Activated T-helper 1 cell treated with anti-CD3 and anti-CD28 coated beads, Interleukin-2, amount 50 U/mL, for 16 hours (primary cell): ENCODE results near the gene BCL2L11.

Experiments
- DNase-seq, 2 donors: peaks; one replicate each; pipeline ENCODE4 v3.0.0-alpha.2; 2020; ENCODE audit warnings: low read depth in 1 of 2, low spot score in 1 of 2

The BCL2L11 gene

DNA sequence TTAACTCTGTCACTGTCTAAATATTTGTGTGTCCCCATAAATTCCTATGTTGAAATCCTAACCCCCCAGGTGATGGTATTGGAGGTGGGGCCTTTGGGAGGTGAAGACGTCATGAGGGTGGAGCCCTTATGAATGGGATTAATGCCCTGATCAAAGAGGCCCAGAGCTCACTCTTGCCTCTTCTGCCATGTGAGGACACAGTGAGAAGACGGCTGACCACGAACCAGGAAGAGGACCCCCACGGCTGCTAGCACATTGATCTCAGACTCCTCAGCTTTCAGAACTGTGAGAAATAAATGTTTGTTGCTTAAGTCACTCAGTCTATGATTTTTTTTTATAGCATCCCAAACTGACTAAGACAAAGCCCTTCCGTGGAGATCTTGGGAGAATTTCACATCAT is 71.2 kb downstream of the BCL2L11 start:
- no peak for DNase-seq

DNA sequence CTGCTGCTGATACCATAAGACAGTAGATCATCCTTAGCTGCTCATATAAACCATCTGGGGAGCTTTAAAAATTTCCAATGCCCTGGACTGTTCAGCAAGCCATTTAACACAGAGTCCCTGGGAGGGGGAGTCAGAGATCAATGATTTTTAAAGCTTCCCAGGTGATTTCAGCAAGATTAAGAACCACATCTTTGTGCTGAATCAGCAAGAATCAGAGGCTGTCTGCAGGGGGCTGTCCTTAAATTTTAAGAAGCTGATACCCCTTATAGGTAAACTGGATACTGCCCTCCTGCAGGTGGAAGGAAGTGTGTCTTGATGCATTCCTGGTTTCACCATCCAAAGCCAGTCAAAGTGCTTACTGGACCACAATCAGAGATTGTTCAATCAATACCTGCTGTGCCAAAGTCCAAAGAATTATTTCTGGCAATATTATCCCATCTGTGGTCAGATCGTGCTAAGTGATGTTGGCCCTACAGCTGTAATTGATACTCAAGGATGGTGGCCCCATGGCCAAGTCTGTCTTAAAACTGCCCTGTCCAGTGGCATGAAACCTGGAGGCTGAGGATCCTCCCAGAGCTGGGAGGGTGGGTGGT is 72.2 kb downstream of the BCL2L11 start:
- no peak for DNase-seq

DNA sequence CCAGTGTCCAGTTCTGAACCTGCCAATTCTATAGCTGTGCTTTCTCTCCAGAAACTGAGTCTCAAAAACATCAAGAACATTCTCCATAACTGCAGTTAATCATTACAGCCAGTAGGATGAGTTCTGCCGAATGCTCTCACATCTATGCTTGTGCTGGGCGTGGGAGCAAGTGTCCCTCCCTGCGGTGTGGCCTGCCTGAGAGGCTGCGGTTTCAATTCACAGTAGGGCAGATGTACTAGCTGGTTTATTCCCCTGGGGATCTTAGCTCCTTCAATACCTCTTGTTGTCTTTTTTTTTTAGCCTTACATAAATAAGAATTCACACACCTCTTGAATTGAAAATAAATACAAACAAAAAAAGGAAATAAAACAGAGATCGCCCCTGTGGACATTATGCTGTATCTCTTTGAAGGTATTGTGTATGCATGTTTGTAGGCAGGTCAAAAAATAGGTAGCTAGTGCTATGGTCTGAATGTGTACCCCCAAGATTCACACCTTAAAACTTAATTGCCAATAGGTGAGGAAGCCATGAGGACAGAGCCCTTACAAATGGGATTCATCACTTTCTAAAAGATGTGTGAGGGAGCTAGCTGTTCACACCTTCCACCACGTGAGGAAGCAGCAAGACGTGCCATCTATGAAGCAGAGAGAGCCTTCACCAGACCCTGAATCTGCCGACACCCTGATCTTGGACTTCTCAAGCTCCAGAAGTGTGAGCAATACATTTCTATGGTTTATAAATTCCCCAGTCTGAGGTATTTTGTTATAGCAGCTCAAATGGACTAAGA is 74.3 kb downstream of the BCL2L11 start:
- no peak for DNase-seq

GRCh38 chr2:111196435-111196834 is 75.7 kb downstream of the BCL2L11 start:
- no peak for DNase-seq

DNA sequence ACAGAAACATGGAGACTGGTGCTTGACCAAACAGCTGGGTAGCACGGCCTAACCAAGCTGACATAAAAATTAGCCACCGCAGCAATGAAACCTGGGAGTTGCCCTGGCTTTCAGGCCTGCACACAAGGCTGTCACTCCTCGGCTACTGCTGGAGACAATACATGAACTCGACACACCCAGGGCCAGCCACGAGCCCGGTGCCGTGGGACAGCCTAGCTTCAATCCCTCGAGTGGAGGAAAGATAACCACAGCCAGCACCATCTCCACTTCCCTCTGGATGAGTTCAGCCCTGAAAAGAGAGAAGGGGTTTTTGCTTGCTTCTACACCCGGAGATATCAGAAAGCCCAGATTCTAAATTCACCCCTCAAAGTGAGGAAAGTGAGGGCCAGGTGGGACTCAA is 78.0 kb downstream of the BCL2L11 start:
- DNase-seq = no peak

DNA sequence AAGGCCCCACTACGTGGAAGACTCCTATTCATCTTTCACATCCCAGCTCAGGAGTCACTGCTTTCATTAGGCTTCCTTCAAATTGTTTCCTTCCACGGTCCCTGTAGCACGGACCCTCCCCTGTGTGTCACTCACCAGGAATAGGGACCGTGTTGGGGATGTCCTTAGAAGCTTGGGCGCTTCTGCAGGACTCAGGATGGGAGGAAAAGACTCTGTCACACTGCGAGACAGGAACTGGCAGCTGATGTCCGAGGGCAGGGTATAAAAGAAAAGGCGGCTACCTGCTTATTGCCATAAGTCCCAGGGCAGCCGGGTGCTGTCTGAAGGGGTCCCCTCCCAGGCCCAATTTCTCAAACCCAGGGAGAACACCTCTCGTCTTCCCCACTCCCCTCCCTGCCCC is 79.1 kb downstream of the BCL2L11 start:
- no peak for DNase-seq

GRCh38 chr2:111200333-111200881 is 79.7 kb downstream of the BCL2L11 start:
- DNase-seq = no peak

GRCh38 chr2:111201214-111201613 is 80.5 kb downstream of the BCL2L11 start:
- no peak for DNase-seq

- DNase-seq = no peak
These were observed 81.7 kb downstream of the BCL2L11 start for GRCh38 chr2:111202266-111203040.

- DNase-seq = no peak
These were observed 84.0 kb downstream of the BCL2L11 start for GRCh38 chr2:111204706-111205105.

GRCh38 chr2:111205774-111206173 is 85.1 kb downstream of the BCL2L11 start:
- DNase-seq = no peak

- DNase-seq = no peak
These were observed 87.1 kb downstream of the BCL2L11 start for GRCh38 chr2:111207851-111208250.

DNA sequence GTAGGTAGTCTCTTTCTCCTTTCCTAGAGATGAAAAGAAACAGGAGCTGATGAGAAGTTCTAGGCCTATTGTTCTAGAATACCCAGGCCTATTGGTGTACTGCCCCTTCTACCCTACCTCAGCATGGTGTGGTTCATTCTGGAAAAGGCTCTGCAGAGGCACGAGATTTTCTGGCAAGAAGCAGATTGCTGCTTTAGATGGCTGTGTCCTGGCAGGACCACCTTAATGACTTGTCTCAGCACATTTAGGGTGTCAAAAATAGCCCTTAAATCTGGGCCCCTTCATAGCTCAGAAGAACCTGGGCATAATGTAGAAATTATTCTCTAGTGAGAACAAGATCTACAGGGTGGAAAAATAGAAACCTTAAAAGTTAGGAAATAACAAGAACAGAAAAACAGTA is 87.9 kb downstream of the BCL2L11 start:
- DNase-seq = no peak

- no peak for DNase-seq
These were observed 88.4 kb downstream of the BCL2L11 start for GRCh38 chr2:111209045-111209514.

GRCh38 chr2:111210036-111210435 is 89.3 kb downstream of the BCL2L11 start:
- DNase-seq = no peak

DNA sequence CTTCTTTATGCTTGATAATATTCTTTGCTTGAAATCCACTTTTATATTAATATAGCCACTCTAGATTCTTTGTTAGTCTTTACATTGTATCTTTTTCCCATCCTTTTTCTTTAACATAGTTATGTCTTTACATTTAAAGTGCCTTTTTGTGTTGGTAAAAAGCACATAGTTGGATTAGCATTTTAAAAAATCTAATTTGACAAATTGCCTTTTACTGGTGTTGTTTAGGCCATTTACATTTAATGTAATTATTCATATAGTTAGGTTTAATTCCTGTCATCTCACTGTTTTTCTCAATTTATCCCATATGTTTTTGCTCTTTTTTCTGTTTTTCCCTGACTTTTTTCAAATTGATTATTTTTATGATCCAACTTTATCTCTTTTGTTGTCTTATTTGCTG is 93.2 kb downstream of the BCL2L11 start:
- DNase-seq = no peak

- DNase-seq = no peak
These were observed 96.3 kb downstream of the BCL2L11 start for GRCh38 chr2:111216811-111217652.
